HG02623 (cell line): ENCODE measurements around the gene GRIP2.

Experiments
- ATAC-seq: cut with Tn5 transposase; IDR thresholded peaks from one replicate; pipeline ENCODE4 v1.9.1; 2021; ENCODE audit warnings: moderate library complexity; ENCODE audit not compliant: unreplicated experiment

The GRIP2 gene

DNA sequence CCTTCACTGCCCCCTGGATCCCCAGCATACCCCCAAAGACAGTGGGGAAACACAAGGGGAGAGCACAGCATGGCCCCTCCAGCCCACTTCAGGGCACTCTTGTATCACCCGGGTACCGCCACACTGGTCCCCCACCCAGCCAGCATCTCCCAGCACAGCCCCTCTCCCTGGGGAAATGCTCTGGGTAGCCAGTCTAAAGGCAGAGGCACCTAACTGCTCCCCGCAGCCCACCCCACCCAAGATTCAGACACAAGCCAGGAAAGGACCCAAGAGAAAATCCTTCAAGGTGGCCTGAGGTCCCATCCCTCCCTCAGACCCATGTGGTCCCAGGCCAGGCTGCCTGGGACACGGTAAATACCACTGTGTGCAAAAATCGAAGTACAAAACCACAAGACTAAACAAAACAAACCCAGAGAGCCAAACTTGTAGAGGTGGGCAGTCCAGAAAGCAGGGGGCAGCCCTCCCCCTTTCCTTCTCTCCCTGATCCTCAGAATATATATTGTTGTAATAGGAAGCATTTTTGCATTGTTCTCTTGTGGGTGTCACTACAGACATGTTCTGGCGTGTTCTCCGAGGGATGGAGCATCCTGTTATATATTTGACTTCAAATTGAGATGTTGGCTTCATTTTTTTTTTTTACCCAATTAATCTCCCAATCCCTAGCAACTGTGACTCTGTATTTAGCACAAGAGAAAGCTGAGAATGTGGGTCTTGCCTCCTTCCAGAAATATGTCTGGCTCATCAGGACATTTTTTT is 51.7 kb downstream of the GRIP2 start:
- no peak for ATAC-seq

GRCh38 chr3:14487821-14488220 is 52.3 kb downstream of the GRIP2 start:
- no peak for ATAC-seq

- no peak for ATAC-seq
These were observed 53.1 kb downstream of the GRIP2 start for GRCh38 chr3:14487086-14487485.

GRCh38 chr3:14486460-14486859 is 53.7 kb downstream of the GRIP2 start:
- ATAC-seq = no peak

DNA sequence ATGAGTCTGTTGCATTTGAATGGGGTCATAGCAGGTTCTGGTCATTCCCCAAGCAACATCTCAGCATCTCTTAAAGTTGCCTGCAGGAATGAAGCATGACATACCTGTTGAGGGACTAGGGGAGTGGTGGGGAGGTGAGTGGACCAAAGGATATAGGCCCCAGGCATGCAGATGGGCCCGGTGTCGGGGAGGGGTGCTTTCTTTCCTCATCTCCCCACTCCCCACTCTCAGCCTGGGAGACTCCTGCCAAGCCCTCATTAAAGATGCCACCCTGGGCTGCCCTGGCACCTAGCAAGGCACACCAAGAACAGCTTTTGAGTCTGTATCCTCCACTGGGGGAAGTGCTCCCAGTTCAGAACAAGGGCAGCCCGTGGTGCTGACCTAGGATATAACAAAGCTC is 54.2 kb downstream of the GRIP2 start:
- no peak for ATAC-seq

DNA sequence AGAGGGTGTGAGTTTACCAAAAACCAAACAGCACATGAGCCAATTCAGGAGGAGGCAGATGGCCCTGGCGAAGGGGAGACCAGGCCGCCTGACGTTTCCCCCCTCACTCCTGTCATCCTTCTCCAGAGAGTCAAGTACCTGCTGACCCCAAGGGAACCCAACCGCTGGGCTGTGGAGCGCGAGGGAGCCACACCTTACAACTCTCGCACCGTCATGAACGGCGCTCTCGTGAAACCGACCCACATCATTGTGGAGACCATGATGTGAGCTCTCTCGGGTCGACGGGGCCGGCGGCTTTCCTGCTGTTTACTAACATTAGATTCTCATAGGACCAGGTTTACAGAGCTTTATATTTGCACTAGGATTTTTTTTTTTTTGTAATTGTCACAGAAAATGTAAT is 55.4 kb downstream of the GRIP2 start:
- no peak for ATAC-seq

DNA sequence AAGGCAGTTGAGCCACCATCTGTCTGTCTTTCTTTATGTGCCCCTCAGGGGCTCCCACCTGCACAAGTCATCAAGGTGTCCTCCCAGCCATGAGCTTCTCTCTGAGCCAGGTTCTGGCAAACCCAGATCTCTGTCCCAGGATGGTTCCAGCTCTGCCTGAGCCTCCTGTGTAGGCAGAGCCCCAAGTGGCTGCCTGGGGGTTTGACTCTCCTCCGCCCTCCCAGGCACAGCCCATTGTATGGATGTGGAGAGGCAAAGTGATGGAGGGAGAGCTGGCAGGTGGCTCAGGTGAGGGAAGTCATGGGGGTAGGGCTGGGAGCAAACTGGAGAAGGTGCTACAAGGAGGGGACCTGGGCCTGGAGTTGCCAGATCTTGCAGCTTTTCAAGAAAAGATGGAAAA is 56.9 kb downstream of the GRIP2 start:
- no peak for ATAC-seq

- ATAC-seq = no peak
These were observed 57.8 kb downstream of the GRIP2 start for GRCh38 chr3:14482271-14482721.

- no peak for ATAC-seq
These were observed 58.5 kb downstream of the GRIP2 start for GRCh38 chr3:14481646-14482036.

- ATAC-seq = no peak
These were observed 59.0 kb downstream of the GRIP2 start for GRCh38 chr3:14481018-14481645.

DNA sequence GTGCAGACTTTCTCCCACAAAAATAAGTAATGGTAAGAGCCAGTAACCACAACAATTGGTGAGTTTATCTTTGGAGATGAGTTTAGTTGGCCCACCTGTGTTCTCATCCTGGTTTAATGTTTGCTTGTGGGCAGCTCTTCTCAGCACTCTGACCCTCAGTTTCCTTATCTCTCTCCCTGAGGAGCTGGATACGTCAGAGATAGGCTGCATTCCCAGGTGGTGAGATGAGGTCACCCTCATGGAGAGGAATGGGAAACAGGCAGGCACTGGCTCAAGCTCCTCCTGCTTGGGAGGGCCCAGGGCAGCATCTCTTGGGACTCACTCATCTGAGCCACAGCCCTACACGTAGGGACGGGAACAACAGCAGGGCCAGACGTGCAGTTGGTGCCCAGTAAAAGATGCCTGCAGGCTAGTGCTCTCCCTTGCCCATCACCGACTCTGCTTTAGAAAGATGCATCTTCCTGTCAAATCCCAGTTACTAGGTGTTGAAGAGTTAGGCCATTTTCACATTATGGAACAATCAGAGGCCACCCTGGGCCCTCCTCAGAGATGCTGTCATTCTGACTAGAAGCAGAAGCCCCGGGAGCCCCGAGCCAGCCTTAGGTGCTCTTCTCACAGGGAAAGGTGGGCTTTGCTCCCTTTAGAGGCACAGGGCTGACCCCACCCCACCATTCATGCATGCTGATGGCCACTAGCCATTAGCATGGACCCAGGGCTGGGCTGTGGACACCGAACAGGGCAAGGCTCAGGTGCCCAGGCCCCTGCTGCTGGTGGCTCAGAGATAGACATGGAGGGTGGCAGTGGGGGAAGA is 59.7 kb downstream of the GRIP2 start:
- no peak for ATAC-seq

GRCh38 chr3:14479591-14479990 is 60.6 kb downstream of the GRIP2 start:
- ATAC-seq = no peak

GRCh38 chr3:14478956-14479550 is 61.1 kb downstream of the GRIP2 start:
- ATAC-seq = no peak

GRCh38 chr3:14477311-14477935 is 62.7 kb downstream of the GRIP2 start:
- no peak for ATAC-seq

GRCh38 chr3:14476583-14477265 is 63.4 kb downstream of the GRIP2 start:
- no peak for ATAC-seq

- no peak for ATAC-seq
These were observed 64.5 kb downstream of the GRIP2 start for GRCh38 chr3:14475621-14476020.

DNA sequence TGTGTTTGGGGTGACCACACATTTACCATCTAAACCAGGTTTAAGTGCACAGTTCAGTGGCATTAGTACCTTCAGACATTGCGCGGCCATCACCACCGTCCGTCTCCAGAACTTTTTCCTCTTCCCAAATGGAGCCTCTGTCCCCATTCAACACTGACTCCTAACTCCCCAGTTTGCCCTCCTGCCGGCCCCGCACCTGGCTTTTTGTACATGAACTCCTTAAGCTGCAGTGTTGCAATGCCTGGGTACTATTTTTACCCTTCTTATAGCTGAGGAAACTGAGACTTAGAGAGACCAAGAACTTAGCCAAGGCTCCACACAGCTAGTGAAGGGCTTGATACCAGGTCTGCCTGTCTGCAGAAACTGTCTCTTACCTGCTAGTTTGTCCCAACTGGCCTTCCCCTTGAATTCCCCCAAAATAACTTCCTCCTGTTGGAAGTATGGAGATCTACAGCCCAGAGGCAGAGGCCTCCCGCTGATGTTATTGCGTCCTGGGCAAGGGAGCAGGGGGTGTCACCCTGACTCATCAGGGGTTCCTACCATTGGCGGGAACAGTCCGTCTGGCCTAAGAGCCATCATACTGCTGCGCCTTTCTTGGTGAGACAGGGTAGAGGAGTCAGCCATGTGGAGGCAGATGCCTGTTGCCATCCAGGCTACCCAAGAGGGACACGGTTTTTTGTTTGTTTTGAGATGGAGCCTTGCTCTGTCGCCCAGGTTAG is 65.6 kb downstream of the GRIP2 start:
- no peak for ATAC-seq

GRCh38 chr3:14473411-14473891 is 66.7 kb downstream of the GRIP2 start:
- no peak for ATAC-seq

DNA sequence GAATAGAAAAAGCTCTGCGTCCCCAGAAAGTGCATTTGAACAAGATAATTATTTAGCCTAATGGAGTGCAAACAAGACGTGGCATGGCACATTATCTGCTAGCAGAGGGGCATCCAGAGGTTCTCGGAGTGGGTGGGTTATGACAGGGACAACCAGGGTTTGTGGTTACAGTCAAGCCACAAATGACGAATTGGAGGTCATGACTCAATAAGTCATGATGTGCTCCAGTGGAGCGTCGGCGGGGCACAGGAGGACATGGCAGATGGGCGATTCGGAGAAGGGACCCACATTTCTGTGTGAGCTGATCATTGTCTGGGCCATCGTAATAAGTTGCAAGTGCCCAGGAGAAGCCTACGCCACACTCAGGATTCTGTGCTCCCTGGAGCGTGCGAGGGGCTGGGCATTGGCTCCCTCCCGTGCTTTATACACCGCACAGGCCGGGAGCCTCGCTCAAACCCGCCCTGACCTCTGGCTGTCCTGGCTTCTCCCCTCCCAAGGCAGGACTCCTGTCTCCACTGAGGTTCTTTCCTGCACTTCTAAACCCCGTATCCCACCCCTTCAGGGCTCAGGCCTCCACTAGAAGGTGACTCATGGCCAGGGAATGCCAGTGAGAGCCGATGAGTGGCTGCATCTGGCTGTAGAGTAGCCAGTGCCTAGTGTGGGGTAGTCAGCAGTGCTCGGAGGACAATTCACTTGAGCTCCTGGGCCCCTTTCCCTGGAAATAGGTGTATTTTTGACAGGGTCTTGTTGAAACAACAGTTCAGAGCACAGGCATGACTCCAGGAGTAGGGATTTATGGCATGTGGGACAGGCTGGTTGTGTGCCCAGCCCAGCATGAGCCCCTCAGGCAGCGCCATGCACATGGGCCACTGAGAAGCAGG is 67.4 kb downstream of the GRIP2 start:
- no peak for ATAC-seq
